GM18907 (cell line): ENCODE measurements around the gene CDH16.
"Not testable (repeated sequence)": the region's sequence is repeated elsewhere in the genome, so short reads cannot be mapped to it uniquely, and the experiment has no call there.

Experiments used
- ATAC-seq: cut with Tn5 transposase; IDR thresholded peaks from one replicate; pipeline ENCODE4 v1.9.1; 2021; ENCODE audit warnings: mild to moderate bottlenecking, moderate library complexity; ENCODE audit not compliant: unreplicated experiment

Gene CDH16

DNA sequence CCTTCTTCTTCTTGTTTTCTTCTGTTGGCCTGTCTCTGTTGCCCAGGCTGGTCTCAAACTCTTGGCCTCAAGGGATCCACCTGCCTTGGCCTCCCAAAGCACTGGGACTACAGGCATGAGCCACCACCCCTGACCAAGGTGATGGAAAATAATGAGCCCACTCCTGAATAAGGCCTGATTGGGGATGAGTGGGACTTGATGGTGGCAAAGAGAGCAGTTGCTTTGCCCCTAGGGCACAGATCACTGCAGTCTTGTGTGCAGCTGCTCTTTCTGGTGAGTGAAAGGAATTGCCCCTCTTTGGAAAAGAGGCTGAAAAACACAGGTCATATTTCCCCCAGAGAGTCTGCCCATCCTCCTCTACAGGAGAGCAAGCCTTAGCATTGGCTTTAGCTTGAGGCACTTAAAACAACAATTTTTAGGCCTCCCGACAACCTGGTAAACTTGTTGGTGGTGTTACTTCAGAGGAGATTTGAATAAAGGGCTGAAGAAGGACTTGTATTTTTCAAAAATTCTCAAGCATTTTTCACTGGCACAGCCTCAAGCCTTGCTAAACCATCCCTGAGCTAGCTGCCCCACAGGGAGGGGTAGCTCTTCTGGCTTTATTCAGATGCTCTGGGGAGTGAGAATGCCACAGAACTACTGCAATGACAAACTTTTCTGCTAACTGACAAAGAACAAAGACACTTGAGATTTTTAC lies 44.5 kb downstream of the CDH16 start:
- no peak for ATAC-seq

DNA sequence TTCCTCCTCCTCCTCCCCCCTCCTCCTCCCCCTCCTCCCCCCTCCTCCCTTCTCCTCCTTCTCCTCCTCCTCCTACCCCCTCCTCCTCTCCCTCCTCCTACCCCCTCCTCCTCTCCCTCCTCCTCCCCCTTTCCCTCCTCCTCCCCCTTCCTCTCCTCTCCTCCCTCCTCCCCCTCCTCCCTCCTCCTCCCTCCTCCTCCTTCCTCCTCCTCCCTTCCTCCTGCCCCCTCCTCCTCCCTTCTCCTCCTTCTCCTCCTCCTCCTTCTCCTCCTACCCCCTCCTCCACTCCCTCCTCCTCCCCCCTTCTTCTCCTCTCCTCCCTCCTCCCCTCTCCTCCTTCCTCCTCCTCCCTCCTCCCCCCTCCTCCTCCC lies 45.0 kb downstream of the CDH16 start:
- no peak for ATAC-seq

DNA sequence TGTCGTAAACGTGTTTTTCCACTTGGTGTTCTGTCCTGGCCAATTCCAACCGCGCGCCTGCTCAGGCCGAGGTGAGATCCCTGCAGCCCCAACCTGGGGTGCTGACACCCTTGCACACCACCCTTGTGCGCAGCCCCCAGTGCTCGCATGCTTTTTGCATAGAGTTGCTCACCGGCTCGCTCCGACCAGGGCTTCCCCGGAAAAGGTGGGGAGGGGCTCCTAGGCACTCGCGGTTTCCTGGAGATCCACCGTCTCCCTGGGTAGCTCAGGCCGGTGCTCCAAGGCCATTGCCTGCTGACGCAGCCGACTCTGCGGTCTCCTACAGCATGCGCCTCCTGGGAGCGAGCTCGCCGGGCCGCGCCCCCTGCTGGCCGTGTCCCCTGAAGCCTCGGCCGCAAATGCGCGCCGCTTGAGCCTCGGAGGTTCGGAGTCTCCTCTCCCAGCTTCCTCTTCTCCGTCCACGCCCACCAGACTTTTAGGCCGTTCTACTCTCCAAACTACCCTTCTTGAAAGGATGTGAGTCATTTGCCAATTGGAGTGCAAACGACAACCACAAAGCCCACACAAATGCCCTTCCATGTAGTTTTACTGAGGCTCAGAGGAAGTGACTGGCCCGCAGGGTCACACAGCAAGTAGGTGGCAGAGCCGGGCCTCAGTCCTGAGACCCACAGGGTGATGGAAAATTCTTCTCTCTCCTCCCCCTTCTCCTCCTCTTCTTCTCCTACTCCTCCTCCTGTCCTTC lies 45.6 kb downstream of the CDH16 start:
- ATAC-seq = peak; percentile 87

DNA sequence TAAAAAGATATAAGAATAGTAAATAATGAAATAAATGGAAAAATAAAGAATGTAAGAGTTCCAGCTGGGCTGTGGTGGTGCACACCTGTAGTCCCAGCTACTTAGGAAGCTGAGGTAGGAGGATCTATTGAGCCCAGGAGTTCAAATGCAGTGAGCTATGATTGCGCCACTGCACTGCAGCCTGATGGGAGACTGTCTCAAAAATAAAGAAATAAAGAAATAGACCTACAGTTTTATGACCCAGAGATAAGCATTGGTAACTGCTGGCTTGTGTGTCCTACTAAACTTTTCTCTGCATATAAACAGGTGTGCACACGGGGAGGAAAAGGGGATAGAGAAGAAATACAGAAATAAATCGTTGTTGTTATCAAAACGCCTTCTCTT lies 46.1 kb downstream of the CDH16 start:
- no peak for ATAC-seq

DNA sequence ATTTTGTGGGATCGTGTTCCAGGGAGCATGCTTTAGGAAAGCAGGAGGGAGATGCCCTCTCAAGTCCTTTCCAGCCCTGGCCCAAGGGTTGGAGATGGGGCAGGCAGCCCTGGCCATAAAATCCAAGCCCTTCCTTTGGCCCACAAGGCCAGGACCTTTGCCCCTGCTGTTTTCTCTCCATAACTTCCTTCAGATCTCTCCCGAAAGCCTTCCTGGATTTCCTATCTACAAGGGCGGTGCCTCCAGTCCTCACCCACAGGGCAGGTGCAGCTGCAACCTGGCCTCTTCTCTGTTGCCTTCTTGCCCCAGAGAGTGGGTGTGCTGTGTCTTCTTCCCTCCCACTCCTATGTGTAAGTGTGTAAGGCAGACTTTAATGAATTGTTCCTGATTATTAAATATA lies 46.8 kb downstream of the CDH16 start:
- no peak for ATAC-seq

DNA sequence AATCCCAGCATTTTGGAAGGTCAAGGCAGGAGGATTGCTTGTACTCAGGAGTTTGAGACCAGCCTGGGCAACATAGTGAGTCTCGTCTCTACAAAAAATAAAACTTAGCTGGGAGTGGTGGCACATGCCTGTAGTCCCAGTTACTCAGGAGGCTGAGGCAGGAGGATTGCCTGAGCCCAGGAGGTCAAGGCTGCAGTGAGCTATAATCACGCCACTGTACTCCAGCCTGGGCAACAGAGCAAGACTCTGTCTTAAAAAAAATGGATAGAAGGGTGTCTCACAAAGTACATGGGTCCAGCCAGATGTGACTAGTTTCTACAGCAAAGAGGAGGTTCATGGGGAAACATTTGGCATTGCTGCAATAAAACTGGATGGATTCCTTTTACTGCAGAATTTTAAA lies 47.3 kb downstream of the CDH16 start:
- not testable (repeated sequence) for ATAC-seq

DNA sequence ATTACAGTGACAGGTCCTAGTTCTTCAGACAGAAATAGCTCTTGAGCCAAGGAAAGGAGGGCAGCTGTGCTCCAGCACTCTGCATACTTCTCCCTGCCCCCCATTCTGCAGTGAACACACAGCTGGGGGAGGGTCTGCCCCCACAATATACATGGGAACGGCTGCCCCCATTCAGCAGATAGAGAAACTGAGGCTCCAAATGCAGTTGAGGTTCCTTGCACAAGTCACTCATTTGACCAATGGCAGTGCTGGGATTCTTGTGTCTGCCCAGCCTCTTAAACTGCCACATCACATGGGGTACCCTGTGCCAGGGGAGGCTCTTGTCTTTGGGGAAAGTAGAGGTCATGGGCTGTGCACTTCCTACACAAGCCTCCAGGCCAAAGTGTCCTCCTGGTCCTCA lies 49.3 kb downstream of the CDH16 start:
- ATAC-seq = no peak

DNA sequence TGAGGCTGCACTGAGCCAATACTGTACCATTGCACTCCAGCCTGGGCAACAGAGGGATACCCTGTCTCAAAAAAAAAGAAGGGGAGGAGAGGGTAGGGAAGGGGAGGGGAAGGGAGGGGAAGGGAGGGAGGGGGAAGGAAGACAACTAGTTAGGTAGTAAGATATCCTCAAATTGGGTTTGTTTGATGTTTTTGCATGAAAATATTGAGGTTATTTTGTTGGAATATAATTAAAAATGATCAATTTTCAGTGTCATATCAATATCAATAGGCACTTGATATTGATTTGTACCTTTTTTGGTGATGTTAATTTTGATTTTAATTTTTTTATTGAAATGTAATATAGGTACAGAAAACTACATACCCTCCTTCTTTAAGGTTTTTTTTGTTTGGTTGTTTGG lies 55.0 kb downstream of the CDH16 start:
- ATAC-seq = no peak

DNA sequence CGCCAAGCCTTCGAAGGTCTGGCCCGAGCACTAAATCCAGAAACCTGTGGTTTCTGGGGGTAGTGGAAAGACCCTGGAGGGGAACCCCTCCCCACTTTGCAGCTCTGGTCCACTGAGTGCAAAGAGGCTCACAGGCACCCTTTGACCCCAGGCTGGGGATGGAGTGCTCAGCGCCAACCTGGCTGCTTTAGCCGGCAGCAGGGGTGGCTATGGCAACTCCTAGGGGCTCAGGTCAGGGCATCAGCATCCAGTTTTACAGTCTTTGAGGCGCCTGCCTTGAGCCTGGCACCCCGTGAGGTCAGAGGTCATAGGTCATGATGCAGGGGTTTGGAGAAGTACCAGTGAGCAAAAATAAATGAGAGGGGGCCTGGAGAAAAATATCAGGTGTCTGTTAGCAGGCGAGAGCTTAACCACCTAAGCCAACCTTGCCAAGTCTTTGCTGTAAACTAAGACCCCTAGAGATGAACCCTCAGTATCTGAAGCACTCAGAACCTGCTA lies 56.6 kb downstream of the CDH16 start:
- no peak for ATAC-seq

DNA sequence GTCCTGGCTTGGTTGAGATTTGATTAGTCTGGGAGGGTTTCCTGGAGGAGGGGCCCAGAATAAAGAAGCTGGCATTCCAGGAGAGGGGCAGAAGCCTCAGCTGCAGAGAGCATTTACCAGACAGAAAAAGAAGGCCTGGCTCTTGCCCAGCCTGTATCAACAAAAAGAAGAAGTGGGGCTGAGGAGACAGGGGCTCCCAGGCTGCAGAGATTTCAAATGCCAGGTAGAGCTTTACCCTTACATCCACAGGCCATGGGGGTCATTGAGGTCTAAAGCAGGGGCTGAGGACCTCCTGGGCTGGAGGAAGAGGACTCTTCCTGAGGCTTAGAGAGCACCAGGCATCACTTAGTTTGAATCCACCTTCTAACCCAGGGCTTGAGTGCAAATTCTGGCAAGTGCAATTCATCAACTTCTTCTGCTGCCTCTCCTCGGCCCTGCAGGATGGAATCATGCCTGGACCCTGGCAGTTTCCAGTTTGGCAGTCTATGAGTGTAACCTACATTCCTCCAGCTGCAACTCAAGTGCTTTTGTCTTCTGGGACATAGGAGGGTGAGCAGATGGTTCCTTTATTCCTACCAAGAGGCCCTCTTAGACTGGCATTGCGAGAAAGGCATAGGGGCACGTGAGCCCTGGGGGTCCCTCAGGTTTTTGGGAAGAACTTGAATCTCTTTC lies 59.2 kb downstream of the CDH16 start:
- no peak for ATAC-seq

DNA sequence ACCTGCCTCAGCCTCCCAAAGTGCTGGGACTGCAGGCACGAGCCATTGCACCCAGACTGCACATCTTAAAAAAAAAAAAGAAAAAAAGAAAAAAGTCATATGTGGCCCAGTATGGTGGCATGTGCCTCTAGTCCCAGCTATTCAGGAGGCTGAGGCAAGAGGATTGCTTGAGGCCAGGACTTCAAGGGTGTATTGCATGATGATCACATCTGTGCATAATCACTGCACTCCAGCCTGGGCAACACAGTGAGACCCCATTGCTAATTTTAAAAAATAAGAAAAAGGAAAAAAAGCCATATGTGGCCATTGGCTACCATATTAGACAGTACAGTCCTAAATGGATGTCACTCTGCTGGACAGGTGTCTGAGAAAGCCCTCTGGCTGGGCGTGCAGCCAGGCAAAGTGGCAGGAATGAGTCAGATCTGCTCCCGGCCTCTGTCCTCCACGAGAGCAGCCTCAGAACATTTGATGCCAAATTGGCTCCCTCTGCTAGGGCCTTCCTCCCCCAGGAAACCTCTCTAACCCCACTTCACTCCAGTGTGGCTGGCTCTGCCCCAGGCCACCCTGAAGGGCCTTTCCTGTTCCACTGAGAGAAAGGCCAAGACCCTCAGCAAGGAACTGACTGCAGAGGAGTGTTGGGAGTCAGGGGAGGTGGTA lies 59.8 kb downstream of the CDH16 start:
- ATAC-seq = no peak
